Calu3 (cell line): ENCODE data around the gene CNEP1R1. TPM values are rescaled to one million over a fixed set of nuclear protein-coding genes. Genes with fewer than 3 reads are reported as not detected.

Experiments used
- BruUV-seq: library from RNA; stranded (reverse); fragments of 400-500 nt; replicated peaks from 2 replicates; lab custom pipeline; 2021; lab: Mats Ljungman, UMichigan
- CTCF ChIA-PET: fragments of 300-600 bp; sonication (Branson Sonifier 250); formaldehyde crosslinking; loops from one replicate; lab custom pipeline; 2022; ENCODE audit warnings: antibody characterized with exemption; lab: Charles Lee
- DNase-seq: peaks from one replicate; pipeline ENCODE4 v3.0.0; 2022
- H3K27ac Mint-ChIP-seq: one replicate; pipeline ENCODE4 v1.8.0; 2022; ENCODE audit warnings: mixed read lengths; ENCODE audit not compliant: unreplicated experiment
- H3K27me3 Mint-ChIP-seq: one replicate; pipeline ENCODE4 v1.8.0; 2022; ENCODE audit warnings: mixed read lengths; ENCODE audit not compliant: unreplicated experiment
- H3K36me3 Mint-ChIP-seq: one replicate; pipeline ENCODE4 v1.8.0; 2022; ENCODE audit warnings: mild to moderate bottlenecking, moderate library complexity, mixed read lengths; ENCODE audit not compliant: insufficient read depth, unreplicated experiment
- H3K4me1 Mint-ChIP-seq: one replicate; pipeline ENCODE4 v1.8.0; 2022; ENCODE audit warnings: mild to moderate bottlenecking, low read depth, mixed read lengths; ENCODE audit not compliant: unreplicated experiment
- H3K4me3 Mint-ChIP-seq: one replicate; pipeline ENCODE4 v1.8.0; 2022; ENCODE audit warnings: mild to moderate bottlenecking, low read depth, moderate library complexity, mixed read lengths; ENCODE audit not compliant: unreplicated experiment
- H3K9me3 Mint-ChIP-seq: one replicate; pipeline ENCODE4 v1.8.0; 2022; ENCODE audit warnings: low read depth, mixed read lengths; ENCODE audit not compliant: unreplicated experiment
- intact Hi-C: fragments of 100-400 bp; cut with micrococcal nuclease; formaldehyde crosslinking; loops from one replicate; pipeline ENCODE4 v1.10.0; 2022; ENCODE audit not compliant: unreplicated experiment
- total RNA-seq: library from RNA; stranded (reverse); gene quantifications from 2 replicates; pipeline ENCODE4 v1.2.3, GENCODE V29; 2022
- TF ChIP-seq, protein P1 (sequence below): fragments of 200-600 bp; IDR thresholded peaks from one replicate; pipeline ENCODE4 v1.8.0; 2022; ENCODE audit warnings: antibody characterized with exemption; ENCODE audit not compliant: unreplicated experiment

CNEP1R1 gene
- total RNA-seq, 1 experiment from 2014 or later: 21.8 TPM

DNA sequence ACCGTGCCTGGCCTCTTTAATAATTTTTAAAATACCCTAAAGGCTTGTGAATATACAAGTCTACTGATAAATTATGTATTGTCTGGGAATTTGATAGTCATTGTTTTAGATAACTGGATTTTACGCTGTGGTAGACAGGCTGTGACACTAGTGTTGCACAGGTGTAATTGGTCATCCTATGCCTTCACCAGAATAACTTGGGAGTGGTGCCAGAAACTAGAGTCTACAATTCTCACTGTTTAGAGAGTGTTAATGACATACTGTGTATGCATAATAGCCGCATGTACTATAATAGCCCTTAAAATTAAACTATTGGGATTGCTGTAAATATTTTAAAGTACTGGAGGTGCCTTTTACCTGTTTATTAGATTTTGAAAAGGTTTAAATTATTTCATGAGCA is 11.4 kb downstream of the CNEP1R1 start:
- TF ChIP-seq, protein P1, sequence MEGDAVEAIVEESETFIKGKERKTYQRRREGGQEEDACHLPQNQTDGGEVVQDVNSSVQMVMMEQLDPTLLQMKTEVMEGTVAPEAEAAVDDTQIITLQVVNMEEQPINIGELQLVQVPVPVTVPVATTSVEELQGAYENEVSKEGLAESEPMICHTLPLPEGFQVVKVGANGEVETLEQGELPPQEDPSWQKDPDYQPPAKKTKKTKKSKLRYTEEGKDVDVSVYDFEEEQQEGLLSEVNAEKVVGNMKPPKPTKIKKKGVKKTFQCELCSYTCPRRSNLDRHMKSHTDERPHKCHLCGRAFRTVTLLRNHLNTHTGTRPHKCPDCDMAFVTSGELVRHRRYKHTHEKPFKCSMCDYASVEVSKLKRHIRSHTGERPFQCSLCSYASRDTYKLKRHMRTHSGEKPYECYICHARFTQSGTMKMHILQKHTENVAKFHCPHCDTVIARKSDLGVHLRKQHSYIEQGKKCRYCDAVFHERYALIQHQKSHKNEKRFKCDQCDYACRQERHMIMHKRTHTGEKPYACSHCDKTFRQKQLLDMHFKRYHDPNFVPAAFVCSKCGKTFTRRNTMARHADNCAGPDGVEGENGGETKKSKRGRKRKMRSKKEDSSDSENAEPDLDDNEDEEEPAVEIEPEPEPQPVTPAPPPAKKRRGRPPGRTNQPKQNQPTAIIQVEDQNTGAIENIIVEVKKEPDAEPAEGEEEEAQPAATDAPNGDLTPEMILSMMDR: no peak
- intact Hi-C loops: no loop called here
- no TSS peak for BruUV-seq
- Mint-ChIP-seq H3K4me3 (no peak overlapping the region), H3K27ac (no peak overlapping the region), H3K9me3 (no peaks in the 10 kb centered on the region), H3K4me1 (peaks cover 21% of the 10 kb centered on the region), H3K27me3 (no peaks in the 10 kb centered on the region), H3K36me3 (peaks cover 7% of the 10 kb centered on the region)
- CTCF ChIA-PET: interaction anchor here (1.7 to 1.9 kb wide), 2 partner anchors 11 kb away, joined by 5 to 7 read pairs; partner anchors contain the start of gene CNEP1R1
- no peak for DNase-seq

DNA sequence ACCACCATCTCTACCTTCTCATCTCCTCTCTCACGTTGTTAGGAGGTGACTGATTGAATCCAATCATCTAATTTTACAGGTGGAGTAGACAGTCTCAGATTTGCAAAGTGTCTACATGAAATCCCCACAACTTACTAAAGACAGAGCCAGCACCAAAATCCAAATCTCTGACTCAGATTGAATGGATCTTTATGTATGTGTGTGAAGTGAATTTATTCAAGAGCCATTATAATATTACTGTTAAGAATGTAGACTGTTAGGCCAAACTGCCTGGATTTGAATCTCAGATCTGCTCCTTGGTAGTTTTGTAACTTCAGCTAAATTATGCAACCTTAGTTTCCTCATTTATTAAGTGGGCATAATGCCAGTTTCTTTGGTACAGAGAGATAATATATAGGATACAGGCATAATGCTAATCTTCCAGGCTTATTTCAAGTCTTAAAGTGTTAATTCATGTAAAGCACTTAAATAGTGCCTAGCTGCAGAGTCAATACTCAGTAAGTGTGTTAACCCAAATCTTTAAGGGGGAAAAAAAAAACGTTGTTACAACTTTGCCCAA is 12.7 kb downstream of the CNEP1R1 start:
- CTCF ChIA-PET: interaction anchor here (1.7 kb wide), 1 partner anchor 13 kb away, joined by 7 read pairs; the partner anchor contains the start of gene CNEP1R1
- BruUV-seq: no TSS peak
- Mint-ChIP-seq H3K4me3 (no peak overlapping the region), H3K9me3 (no peaks in the 10 kb centered on the region), H3K36me3 (peaks cover 7% of the 10 kb centered on the region), H3K27me3 (peaks cover 8% of the 10 kb centered on the region), H3K27ac (no peak overlapping the region), H3K4me1 (peaks cover 21% of the 10 kb centered on the region)
- DNase-seq: no peak
- TF ChIP-seq, protein P1: no peak
- intact Hi-C loops: no loop called here

DNA sequence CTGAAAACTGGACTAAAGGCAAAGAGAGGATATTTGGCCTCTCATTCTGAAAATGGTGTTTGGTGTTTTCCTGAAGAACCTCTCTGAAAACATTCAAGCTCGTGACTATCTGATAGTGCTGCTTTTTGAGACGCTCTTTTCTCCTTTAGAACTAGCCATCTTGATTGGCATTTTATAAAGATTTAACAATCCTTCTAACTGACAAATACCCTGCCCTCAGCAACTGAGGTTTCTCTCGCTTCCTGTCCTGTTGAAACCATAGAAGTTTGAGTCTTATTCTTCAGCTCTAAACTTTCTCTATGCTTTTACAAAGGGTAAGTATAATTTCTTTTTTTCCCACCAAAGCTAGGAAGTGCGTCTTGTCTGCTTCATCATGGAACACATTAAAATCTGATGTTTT is 13.3 kb downstream of the CNEP1R1 start:
- peaks cover 13% of the 10 kb centered on the region for H3K27me3 Mint-ChIP-seq
- no peak overlapping the region for H3K4me3 Mint-ChIP-seq
- no peak for DNase-seq
- no TSS peak for BruUV-seq
- CTCF ChIA-PET: interaction anchor here (1.7 kb wide), 1 partner anchor 13 kb away, joined by 7 read pairs; the partner anchor contains the start of gene CNEP1R1
- TF ChIP-seq, protein P1: no peak
- peaks cover 21% of the 10 kb centered on the region for H3K4me1 Mint-ChIP-seq
- H3K27ac Mint-ChIP-seq: no peak overlapping the region
- H3K9me3 Mint-ChIP-seq: no peaks in the 10 kb centered on the region
- peaks cover 7% of the 10 kb centered on the region for H3K36me3 Mint-ChIP-seq
- intact Hi-C loops: no loop called here

DNA sequence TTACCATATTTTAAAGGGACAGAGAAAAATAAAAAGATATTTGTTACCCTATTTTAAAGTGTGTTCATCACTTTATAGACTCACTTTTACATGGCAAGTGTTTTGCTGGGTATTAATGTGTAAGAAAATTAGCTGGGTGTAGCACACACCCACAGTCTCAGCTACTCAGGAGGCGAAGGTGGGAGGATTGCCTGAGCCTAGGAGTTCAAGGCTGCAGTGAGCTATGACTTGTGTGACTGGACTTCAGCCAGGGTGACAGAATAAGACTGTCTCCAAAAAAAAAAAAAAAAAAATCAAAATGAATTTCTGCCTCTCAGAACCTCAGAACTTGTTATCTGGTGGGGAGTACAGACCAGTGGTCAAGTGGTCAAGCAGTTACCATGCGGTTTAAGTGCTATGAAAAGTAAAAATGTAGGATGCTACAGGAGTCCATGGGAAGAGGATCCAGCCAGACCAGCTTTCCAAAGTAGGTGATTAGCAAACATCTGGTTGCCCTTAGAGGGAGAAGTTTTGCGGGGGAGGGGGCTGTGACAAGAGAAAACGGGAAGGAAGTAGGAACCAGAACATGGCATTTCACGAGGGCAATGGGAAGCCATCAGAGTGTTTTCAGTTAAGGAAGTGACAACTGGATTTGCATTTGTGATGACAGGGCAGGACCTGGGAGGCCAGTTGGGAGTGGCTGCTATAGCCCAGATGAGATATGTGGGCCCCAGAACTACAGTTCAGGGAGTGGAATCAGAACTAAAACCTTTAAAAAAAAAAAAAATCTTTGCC is 13.9 kb downstream of the CNEP1R1 start:
- H3K4me3 Mint-ChIP-seq: no peak overlapping the region
- H3K27ac Mint-ChIP-seq: no peak overlapping the region
- no TSS peak for BruUV-seq
- H3K27me3 Mint-ChIP-seq: peaks cover 20% of the 10 kb centered on the region
- no peak for DNase-seq
- no peaks in the 10 kb centered on the region for H3K9me3 Mint-ChIP-seq
- CTCF ChIA-PET: no interaction called here
- TF ChIP-seq, protein P1: no peak
- intact Hi-C loops: no loop called here
- H3K4me1 Mint-ChIP-seq: peaks cover 21% of the 10 kb centered on the region
- H3K36me3 Mint-ChIP-seq: peaks cover 7% of the 10 kb centered on the region
